ENCODE results near the gene SH3BP2.

Gene SH3BP2

DNA sequence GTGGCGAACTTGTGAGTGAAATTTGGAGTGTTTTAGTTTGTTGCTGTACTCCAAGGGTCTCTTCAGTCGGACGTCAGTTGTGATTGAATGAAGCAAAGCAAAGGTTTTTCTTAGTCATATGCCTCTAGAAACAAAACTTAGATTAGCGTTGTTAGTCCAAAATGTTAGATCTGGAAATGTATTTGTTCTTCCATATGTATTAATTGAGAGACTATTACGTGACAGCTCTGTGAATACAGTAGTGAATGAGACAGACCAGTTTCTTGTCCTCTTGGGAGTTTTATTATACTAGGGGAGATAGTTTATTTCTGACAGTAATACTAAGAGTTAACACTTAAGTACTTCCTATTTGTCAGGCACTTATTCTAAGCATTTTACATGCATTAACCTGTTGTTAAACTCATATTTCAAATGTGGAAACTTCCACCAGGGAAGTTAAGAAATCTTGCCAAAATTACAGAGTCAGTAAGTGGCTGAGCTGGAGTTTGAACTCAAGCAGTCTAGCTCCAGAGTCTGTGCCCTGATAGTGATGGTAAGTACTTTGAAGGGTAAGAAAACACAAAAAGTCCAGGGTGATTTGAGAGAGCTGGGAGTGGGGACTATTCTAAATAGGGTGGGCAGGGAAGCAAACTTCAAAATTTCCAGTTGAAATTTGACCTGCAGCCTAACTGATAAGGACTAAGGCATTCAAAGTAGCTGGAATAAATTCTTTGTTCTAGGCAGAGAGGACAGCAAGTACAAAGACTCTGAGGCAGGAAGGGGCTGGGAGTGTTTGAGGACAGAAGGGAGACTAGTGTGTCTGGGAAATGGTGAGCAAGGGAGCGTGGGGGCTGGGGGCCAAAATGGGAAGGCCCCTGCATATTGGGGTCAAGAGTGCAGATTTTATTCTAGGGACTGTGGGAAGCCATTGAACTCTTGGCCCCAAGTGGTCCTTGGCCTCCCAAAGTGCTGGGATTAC is 67.8 kb downstream of the SH3BP2 start:
- no peak for DNase-seq

- no peak for DNase-seq
These were observed 68.9 kb downstream of the SH3BP2 start for GRCh38 chr4:2861631-2862436.

DNA sequence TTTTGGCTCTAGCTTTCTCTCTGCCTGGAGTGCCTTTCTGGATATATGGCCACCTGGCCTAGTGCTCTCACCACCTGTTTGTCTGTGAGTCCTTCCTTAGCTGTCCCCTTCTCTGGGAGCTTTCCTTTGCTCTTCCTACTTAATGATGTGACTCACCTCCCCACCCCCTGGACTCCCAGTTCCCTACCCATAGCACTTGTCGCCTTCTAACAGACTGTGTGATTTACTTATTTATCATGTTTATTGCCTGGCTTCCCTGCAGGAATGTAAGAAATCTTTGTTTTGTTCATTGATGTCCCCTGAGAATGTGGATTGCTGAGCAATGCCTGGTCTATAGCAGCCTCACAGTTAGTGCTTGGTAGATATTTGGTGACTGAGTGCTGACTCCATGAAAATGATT is 69.6 kb downstream of the SH3BP2 start:
- DNase-seq: no peak

DNA sequence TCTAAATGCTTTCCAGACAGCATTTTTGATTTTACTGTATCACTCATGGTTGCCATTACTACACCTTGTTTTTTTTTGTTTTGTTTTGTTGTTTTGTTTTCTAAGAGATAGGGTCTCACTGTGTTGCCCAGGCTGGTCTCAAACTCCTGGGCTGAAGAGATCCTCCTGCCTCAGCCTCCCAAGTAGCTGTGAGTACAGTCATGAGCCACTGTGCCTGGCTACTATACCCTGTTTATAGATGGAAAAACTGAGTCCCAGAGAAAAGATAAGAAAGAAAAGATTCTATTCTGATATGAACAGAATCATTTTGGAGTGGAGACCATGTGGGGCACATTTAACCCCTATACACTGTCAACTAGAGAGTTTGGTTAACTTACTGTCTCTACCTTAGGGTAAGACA is 70.8 kb downstream of the SH3BP2 start:
- no peak for DNase-seq

GRCh38 chr4:2865196-2865780 is 72.4 kb downstream of the SH3BP2 start:
- DNase-seq: no peak

GRCh38 chr4:2866160-2866861 is 73.4 kb downstream of the SH3BP2 start:
- no peak for DNase-seq

DNA sequence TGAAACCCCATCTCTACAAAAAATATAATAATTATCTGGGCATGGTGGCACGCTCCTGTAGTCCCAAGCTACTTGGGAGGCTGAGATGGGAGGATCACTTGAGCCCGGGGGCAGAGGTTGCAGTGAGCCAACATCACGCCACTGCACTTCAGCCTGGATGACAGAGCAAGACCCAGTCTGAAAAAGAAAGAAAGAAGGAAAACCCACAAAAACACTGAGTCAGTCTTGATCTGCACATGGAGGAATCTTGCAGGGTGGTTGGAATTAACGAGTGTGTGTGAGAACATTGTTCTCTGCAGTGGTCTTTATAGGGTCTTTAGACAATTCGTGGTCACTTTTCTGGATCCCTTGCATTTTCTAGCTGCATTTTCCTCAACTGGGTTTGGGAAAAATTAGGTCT is 74.0 kb downstream of the SH3BP2 start:
- DNase-seq: no peak

DNA sequence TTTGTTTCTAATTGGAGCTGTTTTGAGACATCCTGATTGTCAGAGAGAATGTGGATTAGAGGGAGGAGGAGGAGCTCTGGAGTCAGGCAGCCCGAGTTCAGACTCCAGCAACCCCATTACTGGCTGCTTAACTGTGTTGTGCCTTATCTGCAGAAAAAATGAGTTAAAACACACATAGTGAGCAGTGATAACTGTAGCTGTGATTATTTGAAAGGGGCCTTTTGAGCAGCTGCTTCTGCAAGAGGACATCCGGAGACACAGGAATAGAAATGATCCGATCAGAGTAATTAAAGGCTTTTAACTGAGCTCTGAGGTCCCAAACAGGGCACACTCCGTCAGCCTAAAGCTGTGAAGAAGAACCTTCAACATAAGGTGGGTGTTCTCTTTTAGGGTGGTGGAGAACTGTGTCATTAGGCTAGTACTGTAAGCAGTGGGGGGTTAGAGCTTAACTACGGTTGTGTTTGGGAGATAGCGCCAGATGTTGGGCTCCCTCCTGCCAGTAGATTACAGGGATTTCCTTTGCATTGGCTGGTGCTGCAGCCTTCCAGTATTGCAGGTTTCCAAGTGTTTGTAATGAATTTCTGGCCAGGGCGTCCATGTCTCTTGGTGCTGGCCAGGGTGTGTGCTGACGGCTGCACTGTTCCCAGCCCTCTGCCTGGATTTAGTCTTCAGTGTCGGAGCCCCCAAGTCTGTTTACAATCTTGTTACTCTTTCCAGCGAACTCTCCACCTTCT is 75.0 kb downstream of the SH3BP2 start:
- DNase-seq: no peak

- no peak for DNase-seq
These were observed 76.1 kb downstream of the SH3BP2 start for GRCh38 chr4:2868877-2869487.

- DNase-seq: no peak
These were observed 76.8 kb downstream of the SH3BP2 start for GRCh38 chr4:2869659-2870058.

- DNase-seq: no peak
These were observed 77.2 kb downstream of the SH3BP2 start for GRCh38 chr4:2870082-2870481.

DNA sequence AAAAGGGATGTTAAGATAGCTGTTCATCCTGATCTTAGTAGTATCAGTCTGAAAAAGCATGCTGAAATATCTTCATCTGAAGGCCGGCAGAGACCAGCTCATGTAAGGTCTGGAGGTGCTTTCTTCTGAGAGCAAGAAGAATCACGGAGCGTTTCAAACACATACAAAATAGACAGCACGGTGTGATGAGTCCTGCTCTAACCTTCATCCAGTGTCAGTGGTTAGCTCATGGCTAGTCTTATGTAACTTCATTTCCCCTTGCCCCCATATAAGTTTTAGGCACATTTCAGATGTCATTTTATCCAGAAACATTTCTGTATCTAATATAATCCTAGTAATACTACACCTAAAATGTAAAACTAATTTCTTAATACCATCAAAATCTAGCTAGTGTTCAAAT is 78.6 kb downstream of the SH3BP2 start:
- DNase-seq: no peak

DNA sequence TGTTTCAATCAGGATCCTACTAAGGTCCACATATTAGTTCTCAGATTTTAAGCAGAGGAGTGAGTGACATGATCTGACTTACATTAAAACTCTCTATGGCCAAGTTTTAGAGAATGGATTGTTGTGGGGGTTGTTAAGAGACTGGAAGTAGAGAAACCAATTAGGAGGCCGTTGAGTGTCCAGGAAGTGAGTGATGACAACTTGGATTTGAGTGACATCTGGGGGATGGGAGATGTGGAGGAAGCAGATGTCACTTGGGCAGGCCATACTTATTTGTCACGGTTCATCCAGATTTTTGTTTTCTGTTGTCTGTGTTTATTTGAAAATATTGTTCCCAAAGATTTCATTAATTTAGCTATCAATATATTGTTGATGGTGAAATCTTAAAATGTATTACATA is 79.0 kb downstream of the SH3BP2 start:
- DNase-seq: no peak

DNA sequence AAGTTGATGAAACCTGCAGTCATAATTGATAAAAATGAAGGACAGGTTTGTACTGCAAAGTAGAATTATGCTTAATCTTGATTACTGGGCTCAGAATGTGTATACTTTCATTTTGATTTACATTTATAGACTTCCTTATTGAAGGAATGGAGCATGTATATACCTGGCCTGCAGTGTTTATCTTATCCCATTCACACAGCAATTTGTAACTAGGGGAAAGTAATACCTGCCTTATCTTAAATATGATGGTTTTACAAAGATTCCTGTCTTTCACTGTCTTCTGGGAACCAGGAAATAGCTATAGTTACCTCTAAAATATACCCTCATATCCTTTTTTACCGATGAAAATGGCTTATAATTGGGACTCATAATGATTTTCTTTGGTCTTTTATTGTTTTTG is 80.4 kb downstream of the SH3BP2 start:
- DNase-seq: no peak

DNA sequence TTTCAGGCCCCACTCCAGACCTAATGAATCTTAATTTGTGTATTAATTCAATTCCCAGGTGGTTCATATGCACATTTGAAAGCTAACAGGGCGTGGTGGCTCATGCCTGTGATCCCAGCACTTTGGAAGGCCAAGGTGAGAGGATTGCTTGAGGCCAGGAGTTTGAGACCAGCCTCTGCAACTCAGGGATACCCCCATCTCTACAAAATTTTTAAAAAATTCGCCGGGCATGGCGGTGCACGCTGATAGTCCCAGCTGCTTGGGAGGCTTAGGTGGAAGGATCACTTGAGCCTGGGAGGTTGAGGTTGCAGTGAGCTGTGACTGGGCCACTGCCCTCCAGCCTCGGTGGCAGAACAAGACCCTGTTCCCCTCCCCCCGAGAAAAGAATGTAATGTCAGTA is 82.0 kb downstream of the SH3BP2 start:
- DNase-seq: no peak

GRCh38 chr4:2875556-2875955 is 82.7 kb downstream of the SH3BP2 start:
- no peak for DNase-seq

DNA sequence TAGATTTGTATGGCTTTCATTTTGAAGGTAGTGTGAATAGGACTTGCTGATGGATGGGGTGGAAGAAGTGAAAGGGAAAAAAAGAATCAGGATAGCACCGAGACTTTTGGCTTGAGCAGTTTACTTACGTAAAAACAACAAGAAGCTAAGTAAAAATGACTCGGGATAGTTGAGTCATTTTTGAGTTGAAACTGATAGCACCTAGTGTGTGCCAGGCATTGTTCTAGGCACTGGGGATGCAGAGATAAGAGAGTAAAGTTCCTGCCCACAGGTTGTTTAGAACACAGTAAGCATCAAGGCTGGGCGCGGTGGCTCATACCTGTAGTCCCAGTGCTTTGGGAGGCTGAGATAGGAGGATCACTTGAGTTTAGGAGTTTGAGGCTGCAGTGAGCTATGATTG is 85.5 kb downstream of the SH3BP2 start:
- no peak for DNase-seq

DNA sequence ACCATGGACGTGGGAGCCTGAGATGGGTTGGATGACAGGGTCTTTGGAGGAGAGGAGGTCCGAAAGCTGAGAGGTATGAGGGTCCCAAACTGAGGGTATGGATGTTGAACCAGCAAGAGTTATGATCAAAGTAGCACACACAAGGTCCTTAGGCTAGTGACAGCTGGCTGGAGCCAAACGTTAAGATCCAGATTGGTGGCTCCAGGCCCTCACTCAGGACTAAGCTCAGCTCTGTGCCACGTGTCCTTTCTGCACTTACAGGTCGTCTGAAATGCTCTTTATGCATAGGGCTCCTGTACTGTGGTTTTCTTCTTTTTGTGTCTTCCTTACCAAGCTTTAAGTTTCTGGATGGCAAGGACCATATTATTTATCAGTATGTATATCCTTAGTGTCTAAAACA is 86.1 kb downstream of the SH3BP2 start:
- no peak for DNase-seq

DNA sequence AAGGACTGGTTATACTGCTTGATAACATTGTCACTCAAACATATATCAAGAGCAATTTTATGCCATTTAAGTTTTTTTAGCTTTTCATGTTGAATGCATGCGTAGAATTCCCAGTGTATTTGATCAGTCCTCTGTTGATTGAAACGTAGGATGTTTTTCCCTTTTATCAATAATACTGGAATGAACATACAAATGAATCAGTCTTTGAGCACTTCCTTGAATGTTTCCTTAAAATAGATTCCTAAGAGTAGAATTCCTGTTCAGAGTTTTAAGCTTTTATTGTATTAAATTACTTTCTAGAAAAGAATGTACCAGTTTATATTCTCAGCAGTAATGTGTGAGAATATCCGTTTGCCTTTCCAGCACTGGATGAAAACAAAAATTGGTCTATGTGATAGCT is 88.5 kb downstream of the SH3BP2 start:
- DNase-seq: no peak

DNA sequence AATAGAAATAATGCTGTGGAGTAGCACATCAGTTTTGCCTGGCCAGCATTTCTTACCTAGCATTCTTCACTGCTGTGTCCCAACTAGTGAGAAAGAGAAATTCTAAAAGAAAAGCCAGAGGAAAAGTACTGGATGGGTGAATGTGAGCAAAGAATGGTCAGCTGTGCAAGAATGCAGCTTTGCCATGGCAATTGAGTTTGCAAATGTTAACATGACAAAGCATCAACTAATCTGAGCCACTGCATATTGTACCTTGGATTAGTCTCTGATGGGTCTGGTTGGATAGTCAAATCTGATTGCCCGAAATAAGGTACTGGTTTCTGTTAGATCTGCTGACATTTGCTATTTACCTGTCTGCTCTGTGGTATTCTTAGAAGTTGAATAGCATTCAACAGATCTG is 89.5 kb downstream of the SH3BP2 start:
- DNase-seq: no peak

- no peak for DNase-seq
These were observed 93.3 kb downstream of the SH3BP2 start for GRCh38 chr4:2886161-2886560.

DNA sequence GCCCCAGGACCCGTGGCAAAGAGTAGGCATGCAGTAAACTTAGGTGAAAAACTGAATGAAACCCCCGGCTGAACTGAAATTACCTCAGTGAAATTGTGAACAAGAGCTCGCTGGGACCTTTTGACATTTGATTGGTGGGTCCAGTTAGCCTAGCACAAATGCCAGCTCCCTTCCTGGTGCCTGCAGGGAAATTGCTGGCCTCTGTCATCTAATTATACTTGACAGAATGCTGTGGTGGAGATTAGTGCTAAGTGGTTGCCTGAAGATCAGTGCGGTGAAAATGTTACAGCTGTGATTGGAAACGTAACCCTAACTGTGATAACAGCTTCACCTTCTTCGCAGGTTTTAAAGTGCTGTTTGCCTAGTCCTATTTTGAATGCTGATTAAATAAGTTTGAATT is 93.7 kb downstream of the SH3BP2 start:
- DNase-seq: no peak

Measured in activated naive CD4-positive, alpha-beta T cell (primary cell).